ENCODE results near the gene CLK2. TPM values are rescaled to one million over a fixed set of nuclear protein-coding genes. Genes with fewer than 3 reads are reported as not detected.
A peak's percentile ranks its signal among the peaks of the same experiment; 100 is the strongest.

CLK2 gene
- total and polyA plus RNA-seq, 9 of the 15 experiments (the other 6 are each of a cell fraction or from before 2014, with no cell fraction given) = 13.5 to 81.4 (median 39.6) TPM

DNA sequence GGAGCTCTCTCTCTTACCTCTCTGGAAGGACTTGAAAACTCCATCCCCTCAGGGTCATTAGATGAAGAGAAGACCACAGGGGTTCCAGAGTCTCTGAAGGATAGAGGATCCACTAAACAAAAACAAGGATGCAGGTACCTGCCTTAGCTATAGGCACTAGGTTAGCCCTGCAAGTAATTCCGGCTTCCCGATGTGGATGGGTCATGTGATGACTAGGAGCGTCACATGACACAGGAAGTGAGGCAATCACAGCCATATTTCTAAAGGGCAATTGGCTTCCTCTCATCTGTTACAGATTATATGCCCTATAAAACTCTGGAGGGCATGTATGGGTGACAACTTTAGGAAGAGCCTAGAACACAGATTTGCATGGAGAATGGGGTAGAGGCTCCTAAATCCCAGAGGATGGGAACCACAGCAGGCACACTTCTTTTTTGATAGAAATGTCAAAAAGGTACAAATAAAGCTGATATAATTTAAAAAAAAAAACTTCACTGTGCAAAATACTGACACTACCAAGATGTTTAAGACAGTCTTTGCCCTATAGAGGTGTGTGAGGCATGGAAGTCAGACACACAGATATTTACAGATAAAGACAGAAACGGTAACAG is 32.1 kb downstream of the CLK2 start (continued):
- TF ChIP-seq PHF20 (IDR thresholded peaks at IDR 0.05; ENCODE audit: partially characterized antibody) (peak; percentile 99), NCOA2 (IDR thresholded peaks at IDR 0.05; ENCODE audit: partially characterized antibody in 2 of 2) (no peak), CTCFL (IDR thresholded peaks at IDR 0.05; ENCODE audit: borderline replicate concordance, insufficient read depth, low read depth, low read length, poor library complexity, severe bottlenecking) (peak; percentile 67), C11orf30 (IDR thresholded peaks at IDR 0.05; ENCODE audit: low read depth) (peak; percentile 92), ZNF778 (CRISPR knock-in tag; IDR thresholded peaks at IDR 0.05) (no peak), ZNF639 (CRISPR knock-in tag; conservative IDR thresholded peaks at IDR 0.05 in 1 of 2, IDR thresholded peaks at IDR 0.05 in 1 of 2) (no peak)
